Measurements from ENCODE around the gene PCNP.
"Not testable (repeated sequence)": the region's sequence is repeated elsewhere in the genome, so short reads cannot be mapped to it uniquely, and the experiment has no call there.

PCNP gene, protein sequence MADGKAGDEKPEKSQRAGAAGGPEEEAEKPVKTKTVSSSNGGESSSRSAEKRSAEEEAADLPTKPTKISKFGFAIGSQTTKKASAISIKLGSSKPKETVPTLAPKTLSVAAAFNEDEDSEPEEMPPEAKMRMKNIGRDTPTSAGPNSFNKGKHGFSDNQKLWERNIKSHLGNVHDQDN

DNA sequence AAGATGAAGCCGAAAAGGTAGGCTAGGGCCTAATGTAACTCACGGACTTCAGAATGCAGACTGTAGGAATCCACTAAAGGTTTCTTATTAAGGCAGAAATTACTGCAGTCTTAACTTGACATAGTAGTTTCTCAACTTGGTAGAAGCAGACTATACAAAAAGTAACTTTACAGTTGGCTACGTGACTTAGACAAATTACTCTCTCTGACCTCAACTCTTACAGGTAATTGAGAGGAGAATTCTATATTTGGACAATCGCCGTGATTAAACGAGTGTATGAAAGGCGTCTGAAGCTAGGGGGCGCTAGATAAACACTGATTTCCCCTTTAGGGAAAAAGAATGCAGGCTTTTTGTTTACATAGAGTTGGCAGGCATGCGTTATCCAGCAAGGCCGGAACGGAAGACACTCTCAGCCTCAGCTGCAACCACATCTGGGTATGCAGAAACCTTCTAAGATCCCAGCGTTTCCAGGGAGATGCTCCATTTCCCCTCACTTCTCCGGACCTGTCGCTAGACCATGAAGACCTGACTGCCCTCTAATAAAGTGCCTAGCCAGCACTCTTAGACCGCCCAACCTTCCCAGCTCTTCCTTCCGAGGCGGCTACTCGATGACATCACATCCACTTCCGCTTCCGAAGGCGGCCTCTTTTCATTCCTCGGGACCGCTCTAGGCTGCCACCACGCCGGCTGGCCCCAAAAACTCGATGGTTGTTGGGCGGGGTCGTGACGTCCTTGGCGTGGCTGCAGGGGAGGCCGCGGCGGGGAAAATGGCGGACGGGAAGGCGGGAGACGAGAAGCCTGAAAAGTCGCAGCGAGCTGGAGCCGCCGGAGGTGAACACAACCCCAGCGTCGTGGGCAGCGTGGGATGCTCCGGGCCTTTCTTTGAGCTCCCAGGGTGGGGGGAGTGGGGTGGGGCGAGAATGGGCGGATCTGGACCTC is at the start of gene PCNP:
PCNP (plus strand) TSS at position 732 of the 939 bp plus-strand sequence; CDS start at position 768, 36 bp downstream.
- H3K9me3 ChIP-seq (ENCODE audit: low read length), result peaks cover 3% of the 10 kb centered on the region
- no peaks in the 10 kb centered on the region for H3K27me3 ChIP-seq (ENCODE audit: insufficient read depth, low read length)
- H3K4me3 ChIP-seq (ENCODE audit: low read length), result peak within 1 kb of the TSS; percentile 72
- H2AFZ ChIP-seq (ENCODE audit: low read depth, low read length), result peak within 1 kb of the TSS; percentile 27
- H3K4me1 ChIP-seq (ENCODE audit: insufficient read depth, low read length), result peaks cover 13% of the 10 kb centered on the region
- H3K36me3 ChIP-seq (ENCODE audit: insufficient read depth, low read length), result peaks cover 16% of the 10 kb centered on the region

DNA sequence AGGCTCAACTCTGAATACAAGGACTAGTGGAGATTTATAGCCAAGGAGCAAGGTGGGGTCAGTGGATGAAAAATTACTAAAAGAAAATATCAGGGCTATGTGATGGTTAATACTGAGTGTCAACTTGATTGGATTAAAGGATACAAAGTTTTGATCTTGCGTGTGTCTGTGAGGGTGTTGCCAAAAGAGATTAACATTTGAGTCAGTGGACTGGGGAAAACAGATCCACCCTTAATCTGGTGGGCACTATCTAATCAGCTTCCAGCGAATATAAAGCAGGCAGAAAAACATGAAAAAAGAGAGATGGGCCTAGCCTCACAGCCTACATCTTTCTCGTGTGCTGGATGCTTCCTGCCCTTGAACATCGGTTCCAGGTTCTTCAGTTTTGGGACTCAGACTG is 46.5 kb upstream of the PCNP start:
- Histone ChIP-seq H2AFZ (ENCODE audit: low read depth, low read length) (no peak overlapping the region), H3K4me3 (ENCODE audit: low read length) (no peak overlapping the region), H3K9me3 (ENCODE audit: low read length) (no peaks in the 10 kb centered on the region), H3K4me1 (ENCODE audit: insufficient read depth, low read length) (no peaks in the 10 kb centered on the region), H3K27me3 (ENCODE audit: insufficient read depth, low read length) (no peaks in the 10 kb centered on the region), H3K36me3 (ENCODE audit: insufficient read depth, low read length) (no peaks in the 10 kb centered on the region)

DNA sequence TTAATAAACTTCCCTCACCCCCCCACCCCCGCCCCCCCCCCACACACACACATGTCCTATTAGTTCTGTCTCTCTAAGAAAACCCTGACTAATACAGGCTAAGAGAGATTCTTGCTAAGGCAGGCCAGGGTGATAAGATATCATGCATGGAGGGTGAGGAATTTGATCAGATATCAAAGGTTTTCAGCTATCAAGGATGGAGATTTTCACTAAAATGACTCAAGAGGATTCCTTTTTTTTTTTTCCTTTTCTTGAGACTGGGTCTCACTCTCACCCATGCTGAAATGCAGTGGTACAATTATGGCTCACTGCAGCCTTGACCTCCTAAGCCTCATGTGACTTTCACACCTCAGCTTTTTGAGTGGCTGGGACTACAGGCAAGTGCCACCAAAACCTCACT is 46.1 kb upstream of the PCNP start:
- Histone ChIP-seq H2AFZ (ENCODE audit: low read depth, low read length) (no peak overlapping the region), H3K9me3 (ENCODE audit: low read length) (no peaks in the 10 kb centered on the region), H3K4me1 (ENCODE audit: insufficient read depth, low read length) (no peaks in the 10 kb centered on the region), H3K36me3 (ENCODE audit: insufficient read depth, low read length) (no peaks in the 10 kb centered on the region), H3K27me3 (ENCODE audit: insufficient read depth, low read length) (no peaks in the 10 kb centered on the region), H3K4me3 (ENCODE audit: low read length) (no peak overlapping the region)

DNA sequence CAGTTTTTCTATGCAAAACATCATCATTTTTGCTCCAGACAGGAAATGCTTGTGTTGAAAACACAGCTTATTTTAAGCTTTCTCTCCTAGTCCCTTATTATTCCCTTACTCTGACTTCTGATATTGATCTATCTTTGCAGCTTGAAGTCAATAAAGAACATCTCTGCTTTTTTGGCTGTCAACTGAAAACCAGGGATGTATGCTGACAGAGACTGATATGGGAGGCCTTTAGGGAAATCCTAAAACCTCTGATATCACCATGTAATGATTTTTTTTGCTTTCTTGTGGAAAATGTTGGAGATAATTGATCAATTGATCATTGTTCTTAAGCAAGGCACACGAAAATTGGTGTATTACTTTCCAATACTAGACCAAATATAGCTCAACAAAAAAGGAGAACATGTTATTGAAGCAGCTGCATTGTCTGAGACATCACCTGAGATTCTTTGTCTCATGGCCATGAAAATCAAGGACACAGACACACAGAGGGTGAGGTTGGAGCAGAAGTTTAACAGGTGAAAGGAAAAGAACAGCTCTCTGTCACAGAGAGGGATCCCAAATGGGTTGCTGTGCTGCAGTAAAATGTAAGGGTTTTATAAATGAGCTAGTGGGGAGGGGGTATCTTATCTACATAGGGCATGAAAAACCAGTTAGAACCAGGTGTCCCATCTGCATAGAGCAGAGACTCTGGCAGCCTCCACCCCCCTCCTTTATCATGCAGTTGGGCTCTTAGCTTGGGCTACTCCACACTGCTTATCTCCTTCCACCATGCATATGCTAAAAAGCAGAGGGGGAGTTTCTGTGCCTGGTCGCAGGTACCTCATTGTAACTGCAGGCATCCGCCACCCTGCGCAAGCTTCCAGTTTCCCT is 43.9 kb upstream of the PCNP start:
- H3K27me3 ChIP-seq (ENCODE audit: insufficient read depth, low read length), result no peaks in the 10 kb centered on the region
- H3K36me3 ChIP-seq (ENCODE audit: insufficient read depth, low read length), result no peaks in the 10 kb centered on the region
- no peaks in the 10 kb centered on the region for H3K4me1 ChIP-seq (ENCODE audit: insufficient read depth, low read length)
- H3K4me3 ChIP-seq (ENCODE audit: low read length), result no peak overlapping the region
- H3K9me3 ChIP-seq (ENCODE audit: low read length), result no peaks in the 10 kb centered on the region
- H2AFZ ChIP-seq (ENCODE audit: low read depth, low read length), result no peak overlapping the region

DNA sequence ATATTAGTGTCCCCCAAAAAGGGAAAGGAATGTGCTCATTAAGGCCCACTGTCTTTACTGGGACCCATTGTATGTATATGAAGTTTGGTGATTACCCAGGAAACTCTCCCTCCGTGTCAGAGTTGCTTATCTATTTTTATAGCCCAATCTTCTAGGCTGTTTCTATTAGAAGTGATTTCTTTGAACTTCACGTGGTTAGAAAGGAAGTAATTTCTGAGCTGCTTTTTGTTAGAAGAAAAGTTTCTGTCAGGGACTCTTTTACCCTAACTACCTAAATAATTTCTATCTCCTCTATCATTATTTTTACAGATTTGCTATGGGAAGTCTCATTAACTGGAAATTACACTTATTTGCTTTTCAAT is 43.3 kb upstream of the PCNP start:
- Histone ChIP-seq H2AFZ (ENCODE audit: low read depth, low read length) (no peak overlapping the region), H3K27me3 (ENCODE audit: insufficient read depth, low read length) (no peaks in the 10 kb centered on the region), H3K36me3 (ENCODE audit: insufficient read depth, low read length) (no peaks in the 10 kb centered on the region), H3K9me3 (ENCODE audit: low read length) (no peaks in the 10 kb centered on the region), H3K4me3 (ENCODE audit: low read length) (no peak overlapping the region), H3K4me1 (ENCODE audit: insufficient read depth, low read length) (no peaks in the 10 kb centered on the region)

DNA sequence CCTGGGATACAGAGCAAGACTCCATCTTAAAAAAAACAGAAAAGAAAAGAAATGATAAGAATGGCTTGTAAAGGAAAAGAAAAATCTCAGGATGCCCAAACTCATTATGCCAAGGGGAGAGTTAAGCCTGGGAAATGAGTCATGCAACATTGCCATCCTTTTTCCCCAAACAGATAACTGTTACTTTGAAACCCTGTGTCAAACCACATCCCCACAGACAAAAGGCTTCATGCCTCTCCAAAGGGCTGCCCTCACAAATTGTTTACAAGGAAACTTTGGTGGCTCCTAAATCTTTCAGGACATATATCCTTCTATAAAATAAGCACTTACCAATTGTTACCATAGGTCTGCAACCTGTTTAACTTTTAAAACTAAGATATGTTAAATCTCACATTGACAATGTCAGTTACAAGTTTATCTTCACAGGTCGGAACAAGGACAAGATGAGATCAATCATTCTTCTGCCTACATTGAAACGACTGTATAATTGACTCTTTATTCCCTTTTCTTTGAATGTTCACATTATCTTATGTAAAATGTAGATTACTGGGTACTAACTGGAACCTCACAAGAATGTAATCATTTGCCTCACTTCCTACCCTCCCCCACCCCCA is 42.4 kb upstream of the PCNP start:
- H3K4me3 ChIP-seq (ENCODE audit: low read length), result no peak overlapping the region
- H3K9me3 ChIP-seq (ENCODE audit: low read length), result no peaks in the 10 kb centered on the region
- H2AFZ ChIP-seq (ENCODE audit: low read depth, low read length), result no peak overlapping the region
- no peaks in the 10 kb centered on the region for H3K36me3 ChIP-seq (ENCODE audit: insufficient read depth, low read length)
- no peaks in the 10 kb centered on the region for H3K27me3 ChIP-seq (ENCODE audit: insufficient read depth, low read length)
- H3K4me1 ChIP-seq (ENCODE audit: insufficient read depth, low read length), result no peaks in the 10 kb centered on the region

DNA sequence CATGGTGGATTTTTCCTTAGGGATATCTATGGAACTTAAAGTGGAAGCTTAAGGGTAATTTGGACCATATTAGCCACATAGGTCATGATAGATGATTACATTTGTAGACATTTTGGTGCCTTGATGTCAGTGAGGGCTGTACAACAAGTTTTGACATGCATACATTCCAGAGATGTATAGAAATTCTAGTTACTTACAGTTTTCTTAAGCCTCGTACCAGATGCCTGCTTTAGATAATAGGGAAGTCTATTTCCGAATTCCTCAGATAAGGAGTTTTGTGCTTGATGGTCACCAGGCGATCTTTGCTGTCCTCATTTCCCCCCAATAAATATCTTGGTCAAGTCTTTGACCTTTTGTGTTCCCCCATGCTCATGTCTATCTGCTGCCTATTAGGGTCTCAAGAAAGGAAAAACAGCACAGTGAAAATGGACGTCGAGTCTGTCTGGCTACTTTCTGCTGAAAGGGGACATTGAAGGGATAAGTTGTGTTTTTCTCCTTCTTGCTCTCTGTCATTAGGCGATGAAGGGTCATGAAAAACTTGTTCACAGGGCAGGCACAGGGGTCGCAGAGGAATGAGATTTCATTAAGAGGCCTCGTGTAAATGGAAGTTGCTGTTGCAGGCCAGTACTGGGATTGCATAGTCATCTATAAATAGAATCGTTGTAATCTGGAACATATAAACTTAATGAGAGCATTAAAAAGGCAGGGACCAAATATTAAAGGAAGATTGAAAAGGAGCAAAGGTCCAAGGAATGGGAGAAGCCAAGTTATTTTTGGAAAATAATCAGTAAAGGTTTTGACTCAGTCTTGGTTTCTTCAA is 41.0 kb upstream of the PCNP start:
- H3K9me3 ChIP-seq (ENCODE audit: low read length), result no peaks in the 10 kb centered on the region

DNA sequence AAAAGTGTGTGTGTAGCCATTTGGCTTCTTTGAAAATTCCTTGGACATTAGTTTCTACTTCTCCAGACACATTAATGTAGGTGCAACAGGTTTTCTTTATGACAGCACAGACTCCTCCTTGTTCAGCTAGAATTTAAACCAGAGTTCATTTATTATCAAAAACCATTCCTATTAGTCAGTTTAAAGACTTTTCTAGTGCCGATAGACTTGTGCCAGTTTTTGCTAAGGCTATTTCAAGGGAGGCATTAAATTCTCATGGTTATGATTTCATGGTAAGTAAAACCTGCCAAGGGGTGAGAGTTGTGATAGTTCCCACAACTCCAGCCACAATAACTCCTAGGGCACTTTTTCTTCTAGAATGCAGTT is 40.4 kb upstream of the PCNP start:
- Histone ChIP-seq H2AFZ (ENCODE audit: low read depth, low read length) (no peak overlapping the region), H3K36me3 (ENCODE audit: insufficient read depth, low read length) (no peaks in the 10 kb centered on the region), H3K4me1 (ENCODE audit: insufficient read depth, low read length) (no peaks in the 10 kb centered on the region), H3K27me3 (ENCODE audit: insufficient read depth, low read length) (no peaks in the 10 kb centered on the region), H3K9me3 (ENCODE audit: low read length) (no peaks in the 10 kb centered on the region), H3K4me3 (ENCODE audit: low read length) (no peak overlapping the region)

More for the DNA sequence above, 41.0 kb upstream of the PCNP start:
- H3K4me3 ChIP-seq (ENCODE audit: low read length), result no peak overlapping the region
- H3K27me3 ChIP-seq (ENCODE audit: insufficient read depth, low read length), result no peaks in the 10 kb centered on the region
- no peaks in the 10 kb centered on the region for H3K4me1 ChIP-seq (ENCODE audit: insufficient read depth, low read length)
- H3K36me3 ChIP-seq (ENCODE audit: insufficient read depth, low read length), result no peaks in the 10 kb centered on the region
- no peak overlapping the region for H2AFZ ChIP-seq (ENCODE audit: low read depth, low read length)

DNA sequence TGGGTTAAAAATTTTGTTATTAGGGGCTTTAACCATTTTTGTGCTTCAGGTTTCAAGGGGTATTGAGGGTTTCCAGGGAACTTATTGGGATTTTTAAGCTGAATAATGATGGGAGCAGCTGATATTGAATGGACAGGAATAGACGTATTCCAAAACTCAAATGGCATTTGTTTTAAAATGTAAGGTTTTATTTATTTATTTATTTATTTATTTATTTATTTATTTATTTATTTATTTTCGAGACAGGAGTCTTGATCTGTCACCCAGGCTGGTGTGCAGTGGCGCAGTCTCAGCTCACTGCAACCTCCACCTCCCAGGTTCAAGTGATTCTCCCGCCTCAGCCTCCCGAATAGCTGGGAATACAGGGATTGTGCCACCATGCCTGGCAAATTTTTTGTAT is 38.8 kb upstream of the PCNP start:
- no peaks in the 10 kb centered on the region for H3K4me1 ChIP-seq (ENCODE audit: insufficient read depth, low read length)
- no peaks in the 10 kb centered on the region for H3K9me3 ChIP-seq (ENCODE audit: low read length)
- H3K4me3 ChIP-seq (ENCODE audit: low read length), result no peak overlapping the region
- no peaks in the 10 kb centered on the region for H3K36me3 ChIP-seq (ENCODE audit: insufficient read depth, low read length)
- no peaks in the 10 kb centered on the region for H3K27me3 ChIP-seq (ENCODE audit: insufficient read depth, low read length)
- no peak overlapping the region for H2AFZ ChIP-seq (ENCODE audit: low read depth, low read length)

DNA sequence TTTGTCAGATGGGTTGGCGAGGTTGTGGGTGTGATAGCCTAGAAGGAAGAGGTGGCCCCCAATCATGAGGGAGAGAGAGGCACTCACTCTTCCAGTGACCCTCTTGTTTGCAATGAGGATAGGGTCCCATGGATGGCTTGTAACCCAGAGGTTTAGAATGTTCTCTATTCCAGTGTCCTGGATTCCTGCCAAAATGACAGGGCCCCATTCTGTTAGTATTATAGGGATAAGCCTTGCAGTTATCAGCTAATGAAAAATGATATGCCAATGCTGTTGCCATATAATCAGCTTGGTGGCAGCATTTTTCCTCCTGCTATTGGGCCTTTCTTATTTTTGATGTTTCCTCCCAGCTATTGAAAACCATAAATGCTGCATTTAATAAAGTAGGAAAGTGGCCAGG is 37.7 kb upstream of the PCNP start:
- Histone ChIP-seq H2AFZ (ENCODE audit: low read depth, low read length) (no peak overlapping the region), H3K4me3 (ENCODE audit: low read length) (no peak overlapping the region), H3K27me3 (ENCODE audit: insufficient read depth, low read length) (no peaks in the 10 kb centered on the region), H3K4me1 (ENCODE audit: insufficient read depth, low read length) (no peaks in the 10 kb centered on the region), H3K9me3 (ENCODE audit: low read length) (no peaks in the 10 kb centered on the region), H3K36me3 (ENCODE audit: insufficient read depth, low read length) (no peaks in the 10 kb centered on the region)

DNA sequence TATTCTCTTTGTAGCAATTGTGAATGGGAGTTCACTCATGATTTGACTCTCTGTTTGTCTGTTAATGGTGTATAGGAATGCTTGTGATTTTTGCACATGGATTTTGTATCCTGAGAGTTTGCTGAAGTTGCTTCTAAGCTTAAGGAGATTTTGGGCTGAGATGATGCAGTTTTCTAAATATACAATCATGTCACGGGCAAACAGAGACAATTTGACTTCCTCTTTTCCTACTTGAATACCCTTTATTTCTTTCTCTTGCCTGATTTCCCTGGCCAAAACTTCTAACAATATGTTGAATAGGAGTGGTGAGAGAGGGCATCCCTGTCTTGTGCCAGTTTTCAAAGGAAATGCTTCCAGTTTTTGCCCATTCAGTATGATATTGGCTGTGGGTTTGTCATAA is 37.0 kb upstream of the PCNP start:
- not testable (repeated sequence) for H3K4me3 ChIP-seq (ENCODE audit: low read length); H3K27me3 ChIP-seq (ENCODE audit: insufficient read depth, low read length); H2AFZ ChIP-seq (ENCODE audit: low read depth, low read length); H3K36me3 ChIP-seq (ENCODE audit: insufficient read depth, low read length); H3K9me3 ChIP-seq (ENCODE audit: low read length); H3K4me1 ChIP-seq (ENCODE audit: insufficient read depth, low read length)

DNA sequence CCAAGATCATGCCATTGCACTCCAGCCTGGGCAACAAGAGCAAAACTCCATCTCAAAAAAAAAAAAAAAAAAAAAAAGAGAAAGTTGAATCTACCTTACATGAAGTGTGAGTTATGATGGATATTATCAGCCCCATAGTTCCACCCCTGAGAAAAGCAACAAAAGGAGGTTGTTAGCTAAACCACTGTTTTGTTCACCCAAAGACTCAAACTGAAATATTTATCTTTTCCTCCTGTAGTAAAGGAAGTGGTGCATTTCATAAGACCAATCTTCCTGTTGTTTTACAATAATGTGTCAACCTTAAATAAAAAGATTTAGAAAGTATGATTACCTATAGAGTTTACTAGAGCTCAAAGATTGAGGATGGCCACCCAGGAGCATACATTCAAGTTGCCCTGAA is 31.0 kb upstream of the PCNP start:
- Histone ChIP-seq H3K4me3 (ENCODE audit: low read length) (no peak overlapping the region), H3K4me1 (ENCODE audit: insufficient read depth, low read length) (no peaks in the 10 kb centered on the region), H3K9me3 (ENCODE audit: low read length) (peaks cover 2% of the 10 kb centered on the region), H3K36me3 (ENCODE audit: insufficient read depth, low read length) (no peaks in the 10 kb centered on the region), H2AFZ (ENCODE audit: low read depth, low read length) (no peak overlapping the region), H3K27me3 (ENCODE audit: insufficient read depth, low read length) (no peaks in the 10 kb centered on the region)

Measured in neuron (in vitro differentiated cells).